Neural cell (in vitro differentiated cells): ENCODE data around the gene PWP1. TPM values are rescaled to one million over a fixed set of nuclear protein-coding genes. Genes with fewer than 3 reads are reported as not detected.

ENCODE experiments used
- H2AFZ ChIP-seq: fragments of 200-600, 300-800 bp; sonication (generic), shearing (Covaris generic); 2 replicates; pipeline ENCODE4 v1.6.0; 2014; ENCODE audit warnings: low read depth, mild to moderate bottlenecking, antibody characterized with exemption, low read length, moderate library complexity
- H3F3A ChIP-seq: fragments of 200-600 bp; shearing (Covaris generic); 2 replicates; pipeline ENCODE4 v1.6.1; 2016; ENCODE audit warnings: mild to moderate bottlenecking, moderate library complexity, mixed read lengths, antibody characterized with exemption, low read length; ENCODE audit not compliant: insufficient read depth, poor library complexity, severe bottlenecking
- H3K27ac ChIP-seq: fragments of 200-600, 300-800 bp; sonication (generic), shearing (Covaris generic); 2 replicates; pipeline ENCODE4 v1.5.1; 2014; ENCODE audit warnings: mild to moderate bottlenecking, low read length, moderate library complexity
- H3K27me3 ChIP-seq: fragments of 300-800, 200-600 bp; sonication (generic), shearing (Covaris generic); 2 replicates; pipeline ENCODE4 v1.6.0; 2014; ENCODE audit warnings: mild to moderate bottlenecking, low read depth, low read length, moderate library complexity; ENCODE audit not compliant: insufficient read depth
- H3K36me3 ChIP-seq: fragments of 300-800, 200-600 bp; sonication (generic), shearing (Covaris generic); 2 replicates; pipeline ENCODE4 v1.5.1; 2014; ENCODE audit warnings: mild to moderate bottlenecking, antibody characterized with exemption, low read length, moderate library complexity; ENCODE audit not compliant: insufficient read depth
- H3K4me2 ChIP-seq: fragments of 300-800, 200-600 bp; sonication (generic), shearing (Covaris generic); 2 replicates; pipeline ENCODE4 v1.6.0; 2014; ENCODE audit warnings: mild to moderate bottlenecking, low read length
- H3K4me3 ChIP-seq: fragments of 300-800, 200-600 bp; sonication (generic), shearing (Covaris generic); 2 replicates; pipeline ENCODE4 v1.5.1; 2014; ENCODE audit warnings: mild to moderate bottlenecking, low read length, moderate library complexity
- H3K79me2 ChIP-seq: fragments of 200-600 bp; shearing (Covaris generic); replicated peaks from 2 replicates; pipeline ENCODE4 v1.6.0; 2014; ENCODE audit warnings: mild to moderate bottlenecking, low read length, moderate library complexity; ENCODE audit not compliant: insufficient read depth
- H3K9ac ChIP-seq: fragments of 300-800, 200-600 bp; sonication (generic), shearing (Covaris generic); 2 replicates; pipeline ENCODE4 v1.6.1; 2016; ENCODE audit warnings: mild to moderate bottlenecking, low read length, mixed read lengths
- H3K9me2 ChIP-seq: fragments of 200-600 bp; shearing (Covaris generic); 2 replicates; pipeline ENCODE4 v1.6.1; 2016; ENCODE audit warnings: mild to moderate bottlenecking, low read length, mixed read lengths; ENCODE audit not compliant: insufficient read depth
- H3K9me3 ChIP-seq: fragments of 200-600, 300-800 bp; sonication (generic), shearing (Covaris generic); 2 replicates; pipeline ENCODE4 v1.6.1; 2016; ENCODE audit warnings: mild to moderate bottlenecking, mixed run types, low read length, moderate library complexity, mixed read lengths
- H4K20me1 ChIP-seq: fragments of 200-600 bp; shearing (Covaris generic); 2 replicates; pipeline ENCODE4 v1.6.1; 2016; ENCODE audit warnings: mild to moderate bottlenecking, mixed run types; ENCODE audit not compliant: insufficient read depth
- CTCF ChIP-seq: fragments of 450-650 bp; IDR thresholded peaks from 2 replicates; pipeline ENCODE4 v1.5.1; 2014; ENCODE audit warnings: antibody characterized with exemption, mild to moderate bottlenecking, moderate library complexity; ENCODE audit not compliant: poor library complexity, severe bottlenecking
- EP300 ChIP-seq: fragments of 450-650 bp; conservative IDR thresholded peaks from 2 replicates; pipeline ENCODE4 v1.6.1; 2014; ENCODE audit warnings: antibody characterized with exemption, mild to moderate bottlenecking, moderate library complexity; ENCODE audit not compliant: poor library complexity, severe bottlenecking
- EZH2 ChIP-seq: fragments of 200-600, 300-800 bp; shearing (Covaris generic), sonication (generic); IDR thresholded peaks from 2 replicates; pipeline ENCODE4 v1.6.1; 2014; ENCODE audit warnings: antibody characterized with exemption, low read length, borderline replicate concordance, mild to moderate bottlenecking; ENCODE audit not compliant: insufficient read depth, poor library complexity, severe bottlenecking
- MXI1 ChIP-seq: fragments of 450-650 bp; conservative IDR thresholded peaks from 2 replicates; pipeline ENCODE4 v1.6.1; 2014; ENCODE audit warnings: antibody characterized with exemption, mild to moderate bottlenecking; ENCODE audit not compliant: poor library complexity, severe bottlenecking
- POLR2AphosphoS5 ChIP-seq: IDR thresholded peaks from 2 replicates; pipeline ENCODE4 v1.6.1; 2012
- RAD21 ChIP-seq: fragments of 450-650 bp; conservative IDR thresholded peaks from 2 replicates; pipeline ENCODE4 v1.6.1; 2014; ENCODE audit warnings: antibody characterized with exemption, mild to moderate bottlenecking, moderate library complexity
- TAF1 ChIP-seq: IDR thresholded peaks from 2 replicates; pipeline ENCODE4 v1.6.1; 2012; ENCODE audit warnings: low read depth
- polyA plus RNA-seq: library from polyadenylated mRNA; depleted of rRNA; stranded (reverse); fragments of >200 nt; gene quantifications from 2 replicates; pipeline ENCODE4 v1.2.3, GENCODE V29; 2014

The PWP1 gene
- polyA plus RNA-seq, 1 donor from 2014 or later = 119 TPM

- Histone ChIP-seq H3K9ac (no peak overlapping the region), H3K27ac (no peak overlapping the region), H3K79me2 (peaks cover 17% of the 10 kb centered on the region), H4K20me1 (no peaks in the 10 kb centered on the region), H3K4me3 (no peak overlapping the region), H3F3A (no peaks in the 10 kb centered on the region), H2AFZ (no peak overlapping the region), H3K9me2 (no peaks in the 10 kb centered on the region), H3K4me2 (no peak overlapping the region), H3K27me3 (no peaks in the 10 kb centered on the region), H3K36me3 (peaks cover 16% of the 10 kb centered on the region), H3K9me3 (no peaks in the 10 kb centered on the region)
- TF ChIP-seq TAF1 (no peak), EP300 (no peak), CTCF (no peak)
Measured at GRCh38 chr12:107748472-107748871, 62.9 kb downstream of the PWP1 start.

- Histone ChIP-seq H3K36me3 (peaks cover 16% of the 10 kb centered on the region), H3K9me2 (no peaks in the 10 kb centered on the region), H3F3A (no peaks in the 10 kb centered on the region), H2AFZ (no peak overlapping the region), H3K9ac (no peak overlapping the region), H3K27ac (no peak overlapping the region), H3K4me2 (no peak overlapping the region), H3K27me3 (no peaks in the 10 kb centered on the region), H3K4me3 (peak overlapping the region; percentile 8), H3K9me3 (no peaks in the 10 kb centered on the region), H4K20me1 (no peaks in the 10 kb centered on the region), H3K79me2 (peaks cover 17% of the 10 kb centered on the region)
- no peak for TF ChIP-seq TAF1
Measured at GRCh38 chr12:107749083-107749482, 63.5 kb downstream of the PWP1 start.

DNA sequence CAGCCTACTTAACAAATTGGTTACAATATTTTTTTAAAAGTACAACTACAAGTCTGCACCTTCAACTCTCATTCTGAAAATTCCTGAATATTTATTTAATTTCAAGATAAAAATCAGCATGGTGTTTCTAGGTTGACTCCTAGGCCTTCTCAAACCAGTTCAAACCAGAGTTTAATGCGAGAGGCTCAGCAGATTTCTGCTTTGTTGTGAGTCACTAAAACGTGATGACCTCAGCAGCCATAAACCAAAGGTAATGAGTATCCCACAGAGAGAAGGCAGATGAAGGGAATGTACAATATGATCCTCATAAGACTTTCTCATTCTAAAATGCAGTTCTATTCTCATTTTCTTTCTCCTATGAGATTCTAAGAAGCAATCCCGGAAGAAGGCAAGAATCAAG lies 73.8 kb downstream of the PWP1 start:
- no peaks in the 10 kb centered on the region for H3K27me3 ChIP-seq
- no peaks in the 10 kb centered on the region for H3K9me3 ChIP-seq
- peak overlapping the region; percentile 83 for H3K9ac ChIP-seq
- H4K20me1 ChIP-seq = no peaks in the 10 kb centered on the region
- H3K4me3 ChIP-seq = peak overlapping the region; percentile 73
- no peak overlapping the region for H2AFZ ChIP-seq
- no peak for TF ChIP-seq EZH2
- peak; percentile 27 for TF ChIP-seq POLR2AphosphoS5
- peaks cover 38% of the 10 kb centered on the region for H3K79me2 ChIP-seq
- peak overlapping the region; percentile 91 for H3K4me2 ChIP-seq
- no peaks in the 10 kb centered on the region for H3K36me3 ChIP-seq
- no peaks in the 10 kb centered on the region for H3F3A ChIP-seq
- H3K27ac ChIP-seq = peak overlapping the region; percentile 66
- no peaks in the 10 kb centered on the region for H3K9me2 ChIP-seq

- H3K9me2 ChIP-seq = no peaks in the 10 kb centered on the region
- H3K9ac ChIP-seq = peak overlapping the region; percentile 83
- TF ChIP-seq EP300 (no peak), POLR2AphosphoS5 (peak; percentile 21), TAF1 (no peak), RAD21 (no peak), MXI1 (peak; percentile 9)
- peaks cover 38% of the 10 kb centered on the region for H3K79me2 ChIP-seq
- H3K4me2 ChIP-seq = peak overlapping the region; percentile 91
- no peaks in the 10 kb centered on the region for H3K27me3 ChIP-seq
- no peaks in the 10 kb centered on the region for H3K36me3 ChIP-seq
- H3K9me3 ChIP-seq = no peaks in the 10 kb centered on the region
- no peaks in the 10 kb centered on the region for H4K20me1 ChIP-seq
- H2AFZ ChIP-seq = peak overlapping the region; percentile 18
- H3K27ac ChIP-seq = peak overlapping the region; percentile 66
- peak overlapping the region; percentile 73 for H3K4me3 ChIP-seq
- H3F3A ChIP-seq = no peaks in the 10 kb centered on the region
Measured at GRCh38 chr12:107760207-107760808, 74.7 kb downstream of the PWP1 start.
